ENCODE data around the gene RBPJ. TPM values are rescaled to one million over a fixed set of nuclear protein-coding genes. Genes with fewer than 3 reads are reported as not detected.

The RBPJ gene
- total RNA-seq, 6 experiments from 2014 or later, result 12.0 to 29.3 (median 19.6) TPM

DNA sequence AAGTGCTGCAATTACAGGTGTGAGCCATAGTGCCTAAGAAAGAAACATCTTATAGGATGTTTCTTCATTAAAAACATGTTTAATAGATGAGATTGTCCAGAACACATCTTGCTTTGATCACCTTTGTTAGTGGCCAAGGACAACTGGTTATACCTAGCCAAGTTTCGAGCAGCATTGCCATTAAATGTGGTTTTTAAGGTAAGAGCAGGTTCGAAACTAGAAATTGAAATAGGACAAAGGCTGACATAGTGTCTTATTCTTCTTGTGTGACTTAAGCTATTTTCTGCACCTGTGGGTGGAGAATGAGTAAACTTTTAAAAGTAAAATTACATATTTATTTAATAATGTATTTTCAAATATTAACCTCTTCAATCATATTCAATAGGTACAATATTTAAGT is 59.0 kb downstream of the RBPJ start:
- DNase-seq (no peak), ATAC-seq (no peak)
- no peak overlapping the region for H3K4me3 ChIP-seq
- H3K27me3 ChIP-seq, result no peaks in the 10 kb centered on the region
- no peaks in the 10 kb centered on the region for H3K36me3 ChIP-seq
- H3K27ac ChIP-seq, result no peak overlapping the region
- intact Hi-C loops (cut with DNase I), result no loop called here
- no peaks in the 10 kb centered on the region for H3K9me3 ChIP-seq
- TF ChIP-seq POLR2A (IDR thresholded peaks at IDR 0.05), result no peak
- TF ChIP-seq CTCF (IDR thresholded peaks at IDR 0.05), result no peak
- no peaks in the 10 kb centered on the region for H3K4me1 ChIP-seq
- 100% methylated on average over 2 of the region's 2 CpGs for WGBS (ENCODE audit: insufficient coverage, low coverage, low lambda C conversion rate, missing lambda C conversion rate)

GRCh38 chr4:26380740-26381139 is 59.9 kb downstream of the RBPJ start:
- Histone ChIP-seq H3K27ac (no peak overlapping the region), H3K9me3 (no peaks in the 10 kb centered on the region), H3K27me3 (no peaks in the 10 kb centered on the region), H3K4me1 (no peaks in the 10 kb centered on the region), H3K36me3 (no peaks in the 10 kb centered on the region), H3K4me3 (no peak overlapping the region)
- DNase-seq (no peak), ATAC-seq (peak in 2 of 4 donors; percentile 21 to 56)
- TF ChIP-seq CTCF (IDR thresholded peaks at IDR 0.05), result no peak
- no peak for TF ChIP-seq POLR2A (IDR thresholded peaks at IDR 0.05)
- intact Hi-C loops (cut with DNase I), result no loop called here
- 32% methylated on average over 2 of the region's 2 CpGs for WGBS (ENCODE audit: insufficient coverage, low coverage, low lambda C conversion rate, missing lambda C conversion rate)

DNA sequence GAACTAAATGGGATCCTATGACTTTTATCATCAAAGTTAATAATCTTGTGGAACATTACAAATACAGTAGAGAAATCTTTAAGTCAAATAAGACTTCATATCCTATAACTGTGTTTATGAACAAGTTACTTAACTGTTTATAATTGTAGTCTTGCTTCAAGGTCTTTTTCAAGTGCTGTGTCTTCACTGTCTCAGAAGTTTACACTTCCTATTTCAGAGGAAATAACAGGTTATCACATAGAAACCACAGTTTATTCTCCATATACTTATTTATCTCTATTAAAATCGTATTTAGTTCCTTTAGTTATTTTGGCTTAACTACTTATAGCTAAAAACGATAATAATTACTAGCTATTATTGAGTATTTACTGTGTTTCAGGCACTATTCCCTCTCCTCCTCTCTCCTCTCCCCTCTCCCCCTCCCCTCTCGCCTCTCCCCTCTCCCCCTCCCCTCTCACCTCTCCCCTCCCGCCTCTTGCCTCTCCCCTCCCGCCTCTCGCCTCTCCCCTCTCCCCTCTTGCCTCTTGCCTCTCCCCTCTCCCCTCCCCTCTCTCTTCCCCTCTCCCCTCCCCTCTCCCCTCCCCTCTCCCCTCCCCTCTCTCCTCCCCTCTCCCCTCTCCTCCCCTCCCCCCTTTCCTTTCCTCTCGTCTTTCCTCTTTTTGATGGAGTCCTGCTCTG is 63.7 kb downstream of the RBPJ start:
- no peaks in the 10 kb centered on the region for H3K4me1 ChIP-seq
- H3K27me3 ChIP-seq, result no peaks in the 10 kb centered on the region
- H3K27ac ChIP-seq, result no peak overlapping the region
- no peak for DNase-seq
- no peak for ATAC-seq
- no peaks in the 10 kb centered on the region for H3K9me3 ChIP-seq
- intact Hi-C loops (cut with DNase I), result no loop called here
- H3K36me3 ChIP-seq, result peaks cover 0 to 5% (median 0%) of the 10 kb centered on the region in 4 donors
- no peak overlapping the region for H3K4me3 ChIP-seq
- 73% methylated on average over 7 of the region's 7 CpGs for WGBS (ENCODE audit: insufficient coverage, low coverage, low lambda C conversion rate, missing lambda C conversion rate)
- TF ChIP-seq POLR2A (IDR thresholded peaks at IDR 0.05) (no peak), CTCF (IDR thresholded peaks at IDR 0.05) (no peak)

- Histone ChIP-seq H3K4me1 (no peaks in the 10 kb centered on the region), H3K27ac (no peak overlapping the region), H3K9me3 (no peaks in the 10 kb centered on the region), H3K36me3 (peaks cover 0 to 8% (median 2%) of the 10 kb centered on the region in 4 donors), H3K27me3 (no peaks in the 10 kb centered on the region), H3K4me3 (no peak overlapping the region)
- WGBS (ENCODE audit: insufficient coverage, low coverage, low lambda C conversion rate, missing lambda C conversion rate), result 85% methylated on average over 3 of the region's 3 CpGs
- DNase-seq, result no peak
- ATAC-seq, result no peak
- intact Hi-C loops (cut with DNase I), result no loop called here
- TF ChIP-seq CTCF (IDR thresholded peaks at IDR 0.05) (no peak), POLR2A (IDR thresholded peaks at IDR 0.05) (no peak)
Measured at GRCh38 chr4:26385690-26386089, 64.9 kb downstream of the RBPJ start.
